GM12864 (cell line): ENCODE results near the gene SACS.

Experiments used
- DNase-seq: peaks from one replicate; pipeline ENCODE4 v3.0.0-alpha.2; 2011; ENCODE audit warnings: low read depth
- H3K4me3 ChIP-seq: 2 replicates; pipeline ENCODE4 v1.5.1; 2011; ENCODE audit warnings: mild to moderate bottlenecking, low read depth, low read length, control low read depth
- TF ChIP-seq, protein P1 (sequence below): IDR thresholded peaks from 2 replicates; pipeline ENCODE4 v1.5.1; 2011; ENCODE audit warnings: low read depth, mild to moderate bottlenecking, moderate library complexity, low read length, control low read depth, inconsistent platforms; ENCODE audit errors: missing control alignments

Gene SACS, protein sequence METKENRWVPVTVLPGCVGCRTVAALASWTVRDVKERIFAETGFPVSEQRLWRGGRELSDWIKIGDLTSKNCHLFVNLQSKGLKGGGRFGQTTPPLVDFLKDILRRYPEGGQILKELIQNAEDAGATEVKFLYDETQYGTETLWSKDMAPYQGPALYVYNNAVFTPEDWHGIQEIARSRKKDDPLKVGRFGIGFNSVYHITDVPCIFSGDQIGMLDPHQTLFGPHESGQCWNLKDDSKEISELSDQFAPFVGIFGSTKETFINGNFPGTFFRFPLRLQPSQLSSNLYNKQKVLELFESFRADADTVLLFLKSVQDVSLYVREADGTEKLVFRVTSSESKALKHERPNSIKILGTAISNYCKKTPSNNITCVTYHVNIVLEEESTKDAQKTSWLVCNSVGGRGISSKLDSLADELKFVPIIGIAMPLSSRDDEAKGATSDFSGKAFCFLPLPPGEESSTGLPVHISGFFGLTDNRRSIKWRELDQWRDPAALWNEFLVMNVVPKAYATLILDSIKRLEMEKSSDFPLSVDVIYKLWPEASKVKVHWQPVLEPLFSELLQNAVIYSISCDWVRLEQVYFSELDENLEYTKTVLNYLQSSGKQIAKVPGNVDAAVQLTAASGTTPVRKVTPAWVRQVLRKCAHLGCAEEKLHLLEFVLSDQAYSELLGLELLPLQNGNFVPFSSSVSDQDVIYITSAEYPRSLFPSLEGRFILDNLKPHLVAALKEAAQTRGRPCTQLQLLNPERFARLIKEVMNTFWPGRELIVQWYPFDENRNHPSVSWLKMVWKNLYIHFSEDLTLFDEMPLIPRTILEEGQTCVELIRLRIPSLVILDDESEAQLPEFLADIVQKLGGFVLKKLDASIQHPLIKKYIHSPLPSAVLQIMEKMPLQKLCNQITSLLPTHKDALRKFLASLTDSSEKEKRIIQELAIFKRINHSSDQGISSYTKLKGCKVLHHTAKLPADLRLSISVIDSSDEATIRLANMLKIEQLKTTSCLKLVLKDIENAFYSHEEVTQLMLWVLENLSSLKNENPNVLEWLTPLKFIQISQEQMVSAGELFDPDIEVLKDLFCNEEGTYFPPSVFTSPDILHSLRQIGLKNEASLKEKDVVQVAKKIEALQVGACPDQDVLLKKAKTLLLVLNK (N-terminal part only)

DNA sequence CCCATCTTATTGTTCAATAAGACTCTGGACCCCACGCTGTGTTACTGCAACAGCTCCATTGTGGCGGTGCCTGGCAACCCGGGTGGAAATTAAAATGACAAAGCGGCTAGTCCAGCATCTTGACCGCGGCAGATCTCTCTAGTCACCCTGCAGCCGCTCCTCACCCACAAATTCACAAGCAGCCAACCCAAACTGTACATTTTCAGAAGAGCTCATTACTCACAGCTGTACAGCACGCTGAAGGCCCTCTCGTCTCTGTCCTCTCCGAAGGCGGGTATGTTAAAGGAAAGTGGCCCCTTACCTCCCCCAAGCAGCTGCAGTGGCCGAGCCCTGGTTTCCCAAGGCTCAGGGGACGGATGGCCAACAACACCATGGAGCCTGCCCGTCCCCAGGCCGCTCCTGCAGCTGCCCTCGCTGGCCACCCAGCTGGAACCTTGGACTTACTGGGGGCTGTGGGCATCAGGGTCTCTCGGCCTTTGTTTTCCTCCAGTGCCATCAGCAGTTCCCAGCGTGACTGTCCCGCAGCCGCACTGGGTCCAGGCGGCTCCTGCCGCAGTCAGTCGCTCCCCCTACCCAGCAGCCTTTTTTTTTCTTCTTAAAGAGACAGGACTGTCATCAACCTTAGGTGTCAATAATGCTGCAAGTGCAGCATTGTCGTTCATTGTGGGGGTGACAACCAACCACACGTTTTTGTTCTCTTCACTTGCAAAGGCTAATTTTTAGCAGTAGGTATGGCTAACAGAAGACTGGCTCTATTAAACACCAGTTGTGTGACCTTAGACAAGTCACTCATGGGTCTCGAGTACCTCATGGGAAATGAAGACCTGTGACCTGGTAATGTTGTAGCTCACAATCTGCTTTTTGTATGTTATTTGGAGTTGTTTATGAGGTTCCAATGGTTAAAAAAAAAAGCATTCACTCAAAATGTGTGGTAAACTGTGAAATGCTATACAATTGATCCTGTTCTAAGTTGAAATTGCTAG lies at the start of gene SACS:
SACS (minus strand) TSS at position 532 of the 983 bp plus-strand sequence. CDS start 22,463 bp downstream, outside the sequence.
- H3K4me3 ChIP-seq: no peak within 1 kb of the TSS
- DNase-seq: no peak
- TF ChIP-seq, protein P1, sequence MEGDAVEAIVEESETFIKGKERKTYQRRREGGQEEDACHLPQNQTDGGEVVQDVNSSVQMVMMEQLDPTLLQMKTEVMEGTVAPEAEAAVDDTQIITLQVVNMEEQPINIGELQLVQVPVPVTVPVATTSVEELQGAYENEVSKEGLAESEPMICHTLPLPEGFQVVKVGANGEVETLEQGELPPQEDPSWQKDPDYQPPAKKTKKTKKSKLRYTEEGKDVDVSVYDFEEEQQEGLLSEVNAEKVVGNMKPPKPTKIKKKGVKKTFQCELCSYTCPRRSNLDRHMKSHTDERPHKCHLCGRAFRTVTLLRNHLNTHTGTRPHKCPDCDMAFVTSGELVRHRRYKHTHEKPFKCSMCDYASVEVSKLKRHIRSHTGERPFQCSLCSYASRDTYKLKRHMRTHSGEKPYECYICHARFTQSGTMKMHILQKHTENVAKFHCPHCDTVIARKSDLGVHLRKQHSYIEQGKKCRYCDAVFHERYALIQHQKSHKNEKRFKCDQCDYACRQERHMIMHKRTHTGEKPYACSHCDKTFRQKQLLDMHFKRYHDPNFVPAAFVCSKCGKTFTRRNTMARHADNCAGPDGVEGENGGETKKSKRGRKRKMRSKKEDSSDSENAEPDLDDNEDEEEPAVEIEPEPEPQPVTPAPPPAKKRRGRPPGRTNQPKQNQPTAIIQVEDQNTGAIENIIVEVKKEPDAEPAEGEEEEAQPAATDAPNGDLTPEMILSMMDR: no peak

DNA sequence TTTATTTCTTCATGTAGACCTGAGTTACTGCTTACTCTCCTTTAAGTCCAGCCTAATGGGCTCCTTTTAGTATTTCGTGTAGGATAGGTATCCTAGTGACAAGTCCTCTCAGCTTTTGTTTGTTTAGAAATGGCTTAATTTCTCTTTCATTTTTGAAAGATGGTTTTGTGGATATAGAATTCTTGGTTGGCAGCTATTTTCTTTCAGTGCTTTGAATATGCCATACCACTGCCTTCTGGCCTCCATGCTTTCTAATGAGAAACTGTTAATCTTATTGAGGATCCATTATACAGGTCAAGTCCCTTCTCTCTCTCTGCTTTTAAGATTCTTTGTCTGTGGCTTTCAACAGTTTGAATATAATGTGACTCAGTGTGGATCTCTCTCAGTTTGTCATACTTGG lies 46.8 kb upstream of the SACS start:
- no peak for DNase-seq

DNA sequence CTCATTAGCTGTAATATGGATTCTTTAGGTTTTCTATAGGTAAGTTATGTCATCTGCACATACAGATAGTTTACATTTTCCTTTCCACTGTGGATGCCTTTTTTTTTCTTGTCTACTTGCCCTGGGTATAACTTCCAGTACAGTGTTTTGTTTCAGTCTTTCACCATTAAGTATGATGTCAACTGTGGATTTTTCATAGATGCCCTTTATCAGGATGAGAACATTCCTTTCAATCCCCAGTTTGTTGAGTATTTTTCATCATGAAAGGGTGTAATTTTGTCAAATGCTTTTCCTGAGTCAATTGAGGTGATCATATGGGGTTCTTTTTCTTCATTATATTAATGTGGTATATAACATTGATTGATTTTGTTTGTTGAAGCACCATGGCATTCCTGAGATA lies 43.6 kb upstream of the SACS start:
- TF ChIP-seq, protein P1: no peak
- H3K4me3 ChIP-seq: no peak overlapping the region
- no peak for DNase-seq

More for the DNA sequence above, 46.8 kb upstream of the SACS start:
- no peak overlapping the region for H3K4me3 ChIP-seq
- TF ChIP-seq, protein P1: no peak

DNA sequence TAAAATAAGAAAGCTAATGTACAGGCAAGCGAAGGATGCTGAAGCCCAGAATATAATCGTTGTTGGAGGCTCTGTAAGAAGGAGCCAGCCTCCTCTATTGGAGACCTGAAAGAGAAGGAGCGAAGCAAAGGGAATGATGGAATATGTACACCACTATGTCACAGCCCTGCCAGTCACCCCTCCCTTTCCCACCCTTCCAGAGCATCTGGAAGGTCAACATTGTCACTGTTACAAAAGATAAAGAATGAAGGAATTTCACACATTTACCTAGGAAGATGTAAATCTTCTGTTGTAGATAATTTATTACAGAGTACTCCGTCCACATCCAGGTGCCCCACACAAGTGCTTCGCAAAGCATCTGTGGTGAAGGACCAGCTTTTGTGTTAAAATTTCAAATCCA lies 39.7 kb upstream of the SACS start:
- no peak overlapping the region for H3K4me3 ChIP-seq
- TF ChIP-seq, protein P1: no peak
- DNase-seq: no peak

DNA sequence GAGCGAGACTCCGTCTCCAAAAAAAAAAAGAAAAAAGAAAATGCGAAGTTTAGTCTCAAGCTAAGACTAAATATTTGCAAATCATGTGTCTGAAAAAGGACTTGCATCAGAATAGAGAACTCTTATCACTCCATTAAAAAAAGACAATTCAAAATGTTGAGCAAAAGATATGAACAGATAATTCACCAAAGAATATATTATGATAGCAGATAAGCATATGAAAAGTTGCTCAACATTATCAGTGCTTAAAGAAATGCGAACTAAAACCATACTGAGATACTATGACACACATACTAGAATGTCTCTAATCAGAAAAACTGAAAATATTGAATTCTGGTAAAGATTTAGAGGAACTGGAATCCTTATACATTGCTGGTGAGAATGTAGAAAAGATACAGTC lies 38.7 kb upstream of the SACS start:
- TF ChIP-seq, protein P1: no peak
- no peak overlapping the region for H3K4me3 ChIP-seq
- no peak for DNase-seq
